ENCODE measurements around the gene G0S2.
A peak's percentile ranks its signal among the peaks of the same experiment; 100 is the strongest.

The G0S2 gene, protein sequence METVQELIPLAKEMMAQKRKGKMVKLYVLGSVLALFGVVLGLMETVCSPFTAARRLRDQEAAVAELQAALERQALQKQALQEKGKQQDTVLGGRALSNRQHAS

GRCh38 chr1:209674957-209675564 lies at the start of gene G0S2:
TSS of gene G0S2 (plus strand) at chr1:209675412. CDS start at chr1:209675685, 273 bp downstream.
- ChIA-PET POLR2A (interaction anchor here (0.6 to 1.2 kb wide), 2 partner anchors 17 to 22 kb away, joined by 3 to 4 read pairs; no protein-coding TSS in a partner anchor), CTCF (interaction anchor here (0.6 to 1.5 kb wide), 4 partner anchors 13 to 44 kb away, joined by 3 to 4 read pairs (median 4); partner anchors contain the start of gene LAMB3)
- Histone ChIP-seq H3K27ac (ENCODE audit: extremely low read depth, low read depth, low read length) (no peak within 1 kb of the TSS), H3K4me1 (ENCODE audit: control insufficient read depth, insufficient read depth, low read length) (no peaks in the 10 kb centered on the region; the same call in 1 of the 2 replicates), H3K36me3 (ENCODE audit: control insufficient read depth in 2 of 2, insufficient read depth in 1 of 2, low read length in 2 of 2) (no peaks in the 10 kb centered on the region), H3K4me3 (ENCODE audit: low read depth, low read length) (peak within 1 kb of the TSS; percentile 29), H3K9me3 (ENCODE audit: control insufficient read depth, insufficient read depth, low read depth, low read length) (no peaks in the 10 kb centered on the region)
- TF ChIP-seq ZNF175 (tag by site-specific recombination; IDR thresholded peaks at IDR 0.05) (no peak), ZNF621 (tag by site-specific recombination; IDR thresholded peaks at IDR 0.05) (no peak), KLF10 (tag by site-specific recombination; IDR thresholded peaks at IDR 0.05) (no peak), ZNF169 (tag by site-specific recombination; IDR thresholded peaks at IDR 0.05) (no peak), ZBTB48 (tag by site-specific recombination; IDR thresholded peaks at IDR 0.05) (peak; percentile 46; the same call in 1 of the 2 replicates), ZNF416 (tag by site-specific recombination; IDR thresholded peaks at IDR 0.05) (no peak), ZNF654 (tag by site-specific recombination; IDR thresholded peaks at IDR 0.05; ENCODE audit: low read depth) (no peak), ZNF664 (tag by site-specific recombination; IDR thresholded peaks at IDR 0.05) (no peak), ZNF473 (tag by site-specific recombination; IDR thresholded peaks at IDR 0.05) (no peak), ZEB2 (tag by site-specific recombination; IDR thresholded peaks at IDR 0.05) (peak; percentile 74), ATF2 (tag by site-specific recombination; IDR thresholded peaks at IDR 0.05; ENCODE audit: low read depth) (no peak), ZNF626 (tag by site-specific recombination; IDR thresholded peaks at IDR 0.05) (no peak), ZNF76 (tag by site-specific recombination; IDR thresholded peaks at IDR 0.05; ENCODE audit: borderline replicate concordance, low read depth) (no peak), ZNF324 (tag by site-specific recombination; IDR thresholded peaks at IDR 0.05) (peak; percentile 74; the same call in 1 of the 2 replicates), PBX3 (CRISPR knock-in tag; IDR thresholded peaks at IDR 0.05) (no peak), ZNF133 (tag by site-specific recombination; IDR thresholded peaks at IDR 0.05) (peak; percentile 93), MEIS1 (CRISPR knock-in tag; IDR thresholded peaks at IDR 0.05; ENCODE audit: borderline replicate concordance) (no peak), PATZ1 (tag by site-specific recombination; IDR thresholded peaks at IDR 0.05) (peak; percentile 92), BCL11A (tag by site-specific recombination; IDR thresholded peaks at IDR 0.05; ENCODE audit: low read depth) (no peak), MYNN (tag by site-specific recombination; IDR thresholded peaks at IDR 0.05; ENCODE audit: borderline replicate concordance) (0 out of 2 replicates have a peak, but pooled peaks have one; percentile 7), ZSCAN5A (tag by site-specific recombination; IDR thresholded peaks at IDR 0.05) (no peak), ZNF510 (tag by site-specific recombination; IDR thresholded peaks at IDR 0.05; ENCODE audit: insufficient replicate concordance) (no peak), ZNF548 (tag by site-specific recombination; IDR thresholded peaks at IDR 0.05) (no peak)
- TF ChIP-seq, protein P1, sequence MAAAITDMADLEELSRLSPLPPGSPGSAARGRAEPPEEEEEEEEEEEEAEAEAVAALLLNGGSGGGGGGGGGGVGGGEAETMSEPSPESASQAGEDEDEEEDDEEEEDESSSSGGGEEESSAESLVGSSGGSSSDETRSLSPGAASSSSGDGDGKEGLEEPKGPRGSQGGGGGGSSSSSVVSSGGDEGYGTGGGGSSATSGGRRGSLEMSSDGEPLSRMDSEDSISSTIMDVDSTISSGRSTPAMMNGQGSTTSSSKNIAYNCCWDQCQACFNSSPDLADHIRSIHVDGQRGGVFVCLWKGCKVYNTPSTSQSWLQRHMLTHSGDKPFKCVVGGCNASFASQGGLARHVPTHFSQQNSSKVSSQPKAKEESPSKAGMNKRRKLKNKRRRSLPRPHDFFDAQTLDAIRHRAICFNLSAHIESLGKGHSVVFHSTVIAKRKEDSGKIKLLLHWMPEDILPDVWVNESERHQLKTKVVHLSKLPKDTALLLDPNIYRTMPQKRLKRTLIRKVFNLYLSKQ (tag by site-specific recombination; IDR thresholded peaks at IDR 0.05; ENCODE audit: borderline replicate concordance): no peak
- TF ChIP-seq, protein P2, sequence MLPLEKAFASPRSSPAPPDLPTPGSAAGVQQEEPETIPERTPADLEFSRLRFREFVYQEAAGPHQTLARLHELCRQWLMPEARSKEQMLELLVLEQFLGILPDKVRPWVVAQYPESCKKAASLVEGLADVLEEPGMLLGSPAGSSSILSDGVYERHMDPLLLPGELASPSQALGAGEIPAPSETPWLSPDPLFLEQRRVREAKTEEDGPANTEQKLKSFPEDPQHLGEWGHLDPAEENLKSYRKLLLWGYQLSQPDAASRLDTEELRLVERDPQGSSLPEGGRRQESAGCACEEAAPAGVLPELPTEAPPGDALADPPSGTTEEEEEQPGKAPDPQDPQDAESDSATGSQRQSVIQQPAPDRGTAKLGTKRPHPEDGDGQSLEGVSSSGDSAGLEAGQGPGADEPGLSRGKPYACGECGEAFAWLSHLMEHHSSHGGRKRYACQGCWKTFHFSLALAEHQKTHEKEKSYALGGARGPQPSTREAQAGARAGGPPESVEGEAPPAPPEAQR (tag by site-specific recombination; IDR thresholded peaks at IDR 0.05): no peak
- TF ChIP-seq, protein P3, sequence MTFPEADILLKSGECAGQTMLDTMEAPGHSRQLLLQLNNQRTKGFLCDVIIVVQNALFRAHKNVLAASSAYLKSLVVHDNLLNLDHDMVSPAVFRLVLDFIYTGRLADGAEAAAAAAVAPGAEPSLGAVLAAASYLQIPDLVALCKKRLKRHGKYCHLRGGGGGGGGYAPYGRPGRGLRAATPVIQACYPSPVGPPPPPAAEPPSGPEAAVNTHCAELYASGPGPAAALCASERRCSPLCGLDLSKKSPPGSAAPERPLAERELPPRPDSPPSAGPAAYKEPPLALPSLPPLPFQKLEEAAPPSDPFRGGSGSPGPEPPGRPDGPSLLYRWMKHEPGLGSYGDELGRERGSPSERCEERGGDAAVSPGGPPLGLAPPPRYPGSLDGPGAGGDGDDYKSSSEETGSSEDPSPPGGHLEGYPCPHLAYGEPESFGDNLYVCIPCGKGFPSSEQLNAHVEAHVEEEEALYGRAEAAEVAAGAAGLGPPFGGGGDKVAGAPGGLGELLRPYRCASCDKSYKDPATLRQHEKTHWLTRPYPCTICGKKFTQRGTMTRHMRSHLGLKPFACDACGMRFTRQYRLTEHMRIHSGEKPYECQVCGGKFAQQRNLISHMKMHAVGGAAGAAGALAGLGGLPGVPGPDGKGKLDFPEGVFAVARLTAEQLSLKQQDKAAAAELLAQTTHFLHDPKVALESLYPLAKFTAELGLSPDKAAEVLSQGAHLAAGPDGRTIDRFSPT (tag by site-specific recombination; IDR thresholded peaks at IDR 0.05): peak; percentile 53; the same call in 1 of the 2 replicates
